Mucosa of rectum (tissue), 2 donors: Measurements from ENCODE around the gene KCNJ4.
"Not testable (repeated sequence)": the region's sequence is repeated elsewhere in the genome, so short reads cannot be mapped to it uniquely, and the experiment has no call there.

ENCODE experiments used
- H3K27ac ChIP-seq, 2 donors: one replicate each; pipeline ENCODE4 v1.7.0; 2013; ENCODE audit warnings: inconsistent platforms in 2 of 2, low read depth in 2 of 2, low read length in 2 of 2
- H3K27me3 ChIP-seq, 2 donors: one replicate each; pipeline ENCODE4 v1.7.0; 2013; ENCODE audit warnings: low read length in 2 of 2; ENCODE audit not compliant: control insufficient read depth in 2 of 2, insufficient read depth in 2 of 2
- H3K36me3 ChIP-seq, 2 donors: one replicate each; pipeline ENCODE4 v1.7.0; 2013; ENCODE audit warnings: low read length in 2 of 2; ENCODE audit not compliant: control insufficient read depth in 2 of 2, insufficient read depth in 2 of 2
- H3K4me1 ChIP-seq, 2 donors: one replicate each; pipeline ENCODE4 v1.7.0; 2013; ENCODE audit warnings: low read length in 2 of 2, mild to moderate bottlenecking in 1 of 2; ENCODE audit not compliant: control insufficient read depth in 2 of 2, insufficient read depth in 2 of 2
- H3K4me3 ChIP-seq, 2 donors: one replicate each; pipeline ENCODE4 v1.7.0; 2013; ENCODE audit warnings: low read length in 2 of 2
- H3K9ac ChIP-seq, 2 donors: one replicate each; pipeline ENCODE4 v1.7.0; 2013; ENCODE audit warnings: low read length in 2 of 2, low read depth in 1 of 2, mild to moderate bottlenecking in 1 of 2
- H3K9me3 ChIP-seq, 2 donors: one replicate each; pipeline ENCODE4 v1.7.0; 2013; ENCODE audit warnings: low read length in 2 of 2; ENCODE audit not compliant: control insufficient read depth in 2 of 2
- donor health status: healthy.
- donor health status: Normal muscosa, but diverticular disease.

KCNJ4 gene

DNA sequence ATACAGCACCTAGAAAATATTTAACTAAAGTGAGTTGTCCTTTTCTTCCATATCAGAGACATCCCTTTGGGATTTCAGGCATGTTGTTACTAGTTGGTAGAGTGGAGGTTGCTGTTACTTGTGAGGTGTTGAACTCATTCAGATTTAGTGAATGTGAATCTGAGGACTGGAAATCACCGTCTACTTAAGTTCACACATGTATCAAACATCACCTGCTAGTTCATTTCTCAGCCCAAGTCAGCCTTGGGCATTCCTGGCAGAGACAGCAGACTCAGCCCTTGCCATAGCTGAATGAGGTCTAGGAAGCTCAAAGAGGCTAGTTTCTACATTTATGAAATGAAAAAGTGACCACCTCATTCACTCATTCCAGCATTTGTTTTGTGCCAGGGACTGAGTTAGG lies 22.6 kb upstream of the KCNJ4 start:
- H3K4me1 ChIP-seq: no peaks in the 10 kb centered on the region
- no peaks in the 10 kb centered on the region for H3K9me3 ChIP-seq
- no peak overlapping the region for H3K4me3 ChIP-seq
- H3K27me3 ChIP-seq: no peaks in the 10 kb centered on the region
- H3K27ac ChIP-seq: no peak overlapping the region
- H3K36me3 ChIP-seq: peaks cover 19 to 26% of the 10 kb centered on the region in 2 donors
- no peak overlapping the region for H3K9ac ChIP-seq

DNA sequence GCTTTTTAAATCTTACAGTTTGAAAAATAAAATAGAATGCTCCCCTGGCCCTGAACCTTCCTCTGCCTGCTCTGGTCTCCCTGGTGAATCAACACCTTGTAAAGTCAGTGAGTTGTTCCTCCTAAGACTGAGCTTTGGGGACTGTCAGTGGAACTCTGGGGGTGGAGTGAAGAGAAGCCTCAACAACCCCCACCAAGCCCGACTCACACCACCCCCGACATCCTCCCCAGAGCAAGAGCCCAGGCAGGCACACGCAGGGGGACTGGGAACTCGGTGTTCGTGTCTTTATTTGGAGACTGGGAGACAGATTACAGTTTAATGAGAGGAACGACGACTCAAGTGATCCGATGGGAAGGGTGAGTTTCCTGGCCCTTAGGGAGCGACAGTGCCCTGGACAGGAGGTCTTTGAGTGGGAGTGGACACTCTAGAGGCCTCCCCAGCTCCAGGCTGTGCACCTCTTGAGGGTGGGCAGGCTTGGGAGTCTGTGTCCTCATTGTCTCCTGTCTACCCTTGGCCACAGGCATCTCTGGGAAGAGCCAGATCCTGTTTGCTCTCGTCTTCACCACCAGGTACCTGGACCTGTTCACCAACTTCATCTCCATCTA lies 19.1 kb upstream of the KCNJ4 start:
- H3K9ac ChIP-seq: no peak overlapping the region
- no peak overlapping the region for H3K27ac ChIP-seq
- peaks cover 0 to 3% of the 10 kb centered on the region in 2 donors for H3K36me3 ChIP-seq
- H3K9me3 ChIP-seq: no peaks in the 10 kb centered on the region
- no peak overlapping the region for H3K4me3 ChIP-seq
- no peaks in the 10 kb centered on the region for H3K4me1 ChIP-seq
- no peaks in the 10 kb centered on the region for H3K27me3 ChIP-seq

DNA sequence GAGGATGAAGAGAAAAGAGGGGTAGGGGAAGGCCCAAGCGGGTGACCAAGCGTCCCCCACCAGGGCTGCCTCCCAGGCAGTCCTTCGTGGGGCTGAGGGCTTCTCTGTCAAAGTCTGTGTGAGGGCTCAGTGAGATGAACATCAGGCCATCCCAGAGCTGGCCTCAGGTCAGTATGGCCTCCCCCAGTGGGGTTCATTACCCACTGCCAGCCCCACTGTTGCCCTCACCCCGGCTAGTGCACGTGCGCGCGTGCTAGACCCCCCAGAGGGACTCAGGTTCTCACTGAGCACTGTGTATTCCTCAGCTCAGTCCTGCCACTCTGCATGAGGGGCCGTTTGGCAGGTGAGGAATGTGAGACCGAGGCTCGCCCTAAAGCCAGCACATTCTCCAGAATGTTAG lies 16.2 kb upstream of the KCNJ4 start:
- Histone ChIP-seq H3K36me3 (no peaks in the 10 kb centered on the region), H3K27me3 (peaks cover 0 to 2% of the 10 kb centered on the region in 2 donors), H3K9me3 (no peaks in the 10 kb centered on the region), H3K4me3 (no peak overlapping the region), H3K4me1 (peaks cover 8 to 13% of the 10 kb centered on the region in 2 donors), H3K27ac (no peak overlapping the region), H3K9ac (no peak overlapping the region)

DNA sequence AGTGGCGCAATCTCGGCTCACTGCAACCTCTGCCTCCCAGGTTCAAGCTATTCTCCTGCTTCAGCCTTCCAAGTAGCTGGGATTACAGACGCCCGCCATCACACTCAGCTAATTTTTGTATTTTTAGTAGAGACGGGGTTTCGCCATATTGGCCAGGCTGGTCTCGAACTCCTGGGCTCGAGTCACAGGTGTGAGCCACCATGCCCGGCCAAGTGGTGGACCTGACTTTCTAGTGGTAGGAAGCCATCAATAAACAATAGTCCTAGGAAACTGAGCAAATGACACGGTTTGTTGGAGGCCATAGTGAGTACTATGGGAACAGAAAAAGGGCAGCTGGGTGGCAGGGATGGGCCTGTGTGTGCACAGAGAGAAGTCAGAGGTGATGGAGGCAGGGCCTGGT lies 15.2 kb upstream of the KCNJ4 start:
- peaks cover 8 to 13% of the 10 kb centered on the region in 2 donors for H3K4me1 ChIP-seq
- H3K9ac ChIP-seq, H3K4me3 ChIP-seq, H3K9me3 ChIP-seq, H3K27me3 ChIP-seq, H3K27ac ChIP-seq, H3K36me3 ChIP-seq: not testable (repeated sequence)

DNA sequence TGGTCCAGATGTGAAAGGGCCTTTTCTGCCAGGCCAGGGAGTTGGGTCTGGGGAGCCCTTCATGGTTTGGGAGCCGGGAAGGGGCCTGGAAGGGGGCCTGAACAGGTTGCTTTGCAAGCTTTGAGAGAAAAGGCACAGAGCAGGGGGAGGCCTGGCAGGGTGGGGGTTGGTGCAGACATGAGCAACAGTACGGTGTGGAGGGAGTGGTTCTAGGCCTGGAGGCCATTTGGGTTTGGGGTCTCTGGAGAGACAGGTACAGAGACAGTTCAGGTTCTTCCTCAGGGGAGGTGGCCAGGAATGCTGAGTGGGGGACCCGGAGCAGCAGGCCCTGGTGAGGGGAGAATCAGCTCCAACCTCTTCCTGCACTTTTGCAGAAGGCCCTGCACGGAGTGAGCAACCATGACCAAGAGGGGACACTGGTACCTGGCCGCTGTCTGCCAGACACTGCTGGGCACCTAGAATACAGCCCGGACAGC lies 14.3 kb upstream of the KCNJ4 start:
- H3K4me1 ChIP-seq: peaks cover 8 to 13% of the 10 kb centered on the region in 2 donors
- H3K27ac ChIP-seq: no peak overlapping the region
- peaks cover 3 to 9% of the 10 kb centered on the region in 2 donors for H3K27me3 ChIP-seq
- no peak overlapping the region for H3K9ac ChIP-seq
- no peak overlapping the region for H3K4me3 ChIP-seq
- no peaks in the 10 kb centered on the region for H3K36me3 ChIP-seq
- no peaks in the 10 kb centered on the region for H3K9me3 ChIP-seq

DNA sequence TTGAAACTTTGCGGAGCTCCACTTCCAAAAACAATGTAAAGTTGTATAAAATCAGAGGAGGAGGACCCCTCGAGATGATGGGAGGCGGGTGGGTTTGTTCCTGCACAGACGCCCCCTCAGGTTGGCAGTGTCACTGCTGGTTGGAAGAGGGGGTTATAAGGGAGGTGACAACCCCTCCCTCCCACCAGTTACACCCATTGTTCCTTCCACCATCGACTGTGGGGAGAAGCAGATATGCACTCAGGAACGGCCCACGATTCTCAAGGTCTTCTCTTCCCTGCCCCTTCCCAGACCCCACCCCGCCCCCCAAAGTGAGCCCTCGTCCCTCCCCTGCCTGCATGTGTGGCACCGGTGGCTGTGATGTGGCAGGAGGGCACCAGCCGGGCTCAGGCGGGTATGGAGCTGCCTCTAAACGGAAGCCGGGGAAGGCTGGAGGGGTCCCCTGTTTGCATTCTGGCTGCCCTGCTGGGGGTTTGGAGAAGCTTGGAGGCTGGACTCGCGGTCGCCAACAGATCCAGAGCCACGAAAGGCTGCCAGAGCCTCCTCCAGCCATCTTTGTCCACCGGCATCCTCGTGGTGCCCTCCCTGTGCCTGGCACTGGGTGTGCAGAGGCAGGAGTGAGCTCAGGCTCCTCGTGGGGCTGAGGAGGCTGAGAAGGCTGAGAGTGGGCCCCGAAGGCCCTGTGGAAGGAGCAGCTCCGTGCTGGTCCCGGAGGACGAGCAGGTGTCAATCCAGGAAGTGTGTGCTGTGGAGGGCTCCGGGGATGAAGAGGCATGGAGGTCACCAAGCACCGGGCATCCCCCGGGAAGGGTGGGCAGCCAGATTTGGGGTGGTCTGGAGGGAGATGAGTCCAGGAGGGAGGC lies 13.7 kb upstream of the KCNJ4 start:
- no peak overlapping the region for H3K27ac ChIP-seq
- H3K36me3 ChIP-seq: no peaks in the 10 kb centered on the region
- H3K4me1 ChIP-seq: peaks cover 8 to 13% of the 10 kb centered on the region in 2 donors
- H3K27me3 ChIP-seq: peaks cover 3 to 13% of the 10 kb centered on the region in 2 donors
- no peaks in the 10 kb centered on the region for H3K9me3 ChIP-seq
- H3K9ac ChIP-seq: peak overlapping the region; percentile 72 to 97
- peak overlapping the region; percentile 71 to 86 for H3K4me3 ChIP-seq

DNA sequence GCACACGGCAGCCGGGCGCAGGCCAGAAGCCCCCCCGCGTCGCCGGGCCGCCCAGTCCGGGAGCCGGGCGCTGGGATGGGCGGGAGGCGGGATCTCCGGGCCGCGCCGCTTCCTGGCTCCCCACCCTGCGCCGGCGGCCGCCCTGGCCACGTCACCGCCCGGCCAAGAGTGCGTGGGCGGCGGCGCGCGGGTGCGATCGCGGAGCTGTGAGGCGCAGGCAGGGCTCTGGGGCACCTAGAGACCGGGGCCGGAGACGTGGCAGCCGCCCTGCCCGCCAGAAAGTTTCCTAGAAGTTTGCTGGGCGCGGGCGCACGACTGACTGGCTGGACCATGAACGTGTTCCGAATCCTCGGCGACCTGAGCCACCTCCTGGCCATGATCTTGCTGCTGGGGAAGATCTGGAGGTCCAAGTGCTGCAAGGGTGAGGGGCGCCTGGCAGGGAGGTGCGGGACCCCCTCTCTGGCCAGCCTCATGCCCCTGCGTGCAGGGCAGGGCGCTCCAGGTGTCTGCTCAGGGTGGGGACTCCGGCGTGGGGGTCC lies 13.0 kb upstream of the KCNJ4 start, which contains the start of gene KDELR3:
TSS of gene KDELR3 (plus strand) at position 193 of the 539 bp plus-strand sequence. CDS start at position 331, 138 bp downstream.
- peak within 1 kb of the TSS; percentile 71 to 86 for H3K4me3 ChIP-seq
- H3K36me3 ChIP-seq: no peaks in the 10 kb centered on the region
- H3K4me1 ChIP-seq: peaks cover 8 to 13% of the 10 kb centered on the region in 2 donors
- peak within 1 kb of the TSS in 1 of 2 donors; percentile 46 for H3K27ac ChIP-seq
- no peaks in the 10 kb centered on the region for H3K9me3 ChIP-seq
- H3K9ac ChIP-seq: peak within 1 kb of the TSS; percentile 72 to 97
- H3K27me3 ChIP-seq: peaks cover 8 to 19% of the 10 kb centered on the region in 2 donors

DNA sequence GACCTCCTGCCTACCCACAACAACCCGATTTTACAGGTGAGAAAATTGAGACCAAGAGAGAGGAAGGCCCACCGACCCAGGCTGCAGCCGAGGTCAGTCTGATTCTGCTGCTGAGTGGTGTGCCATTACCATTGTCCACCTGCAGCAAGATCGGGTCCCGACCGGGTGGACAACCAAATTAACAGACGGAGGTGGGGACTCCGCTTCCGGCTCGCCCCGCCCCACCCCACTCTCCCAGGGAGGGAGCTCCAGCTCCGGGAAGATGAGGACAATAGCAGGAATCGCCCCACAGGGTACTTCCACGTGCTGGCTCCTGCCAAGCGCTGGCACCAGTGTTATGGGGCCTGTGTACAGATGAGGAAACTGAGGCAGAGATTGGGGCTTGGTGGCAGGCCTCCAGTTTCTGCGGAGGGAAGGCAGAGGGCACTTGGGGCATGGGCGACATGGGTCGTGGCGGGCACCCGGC lies 12.5 kb upstream of the KCNJ4 start:
- Histone ChIP-seq H3K9me3 (no peaks in the 10 kb centered on the region), H3K27ac (peak overlapping the region in 1 of 2 donors; percentile 46), H3K36me3 (no peaks in the 10 kb centered on the region), H3K4me1 (peaks cover 8 to 13% of the 10 kb centered on the region in 2 donors), H3K4me3 (peak overlapping the region; percentile 71 to 86), H3K27me3 (peaks cover 10 to 21% of the 10 kb centered on the region in 2 donors), H3K9ac (peak overlapping the region; percentile 47 to 97)

DNA sequence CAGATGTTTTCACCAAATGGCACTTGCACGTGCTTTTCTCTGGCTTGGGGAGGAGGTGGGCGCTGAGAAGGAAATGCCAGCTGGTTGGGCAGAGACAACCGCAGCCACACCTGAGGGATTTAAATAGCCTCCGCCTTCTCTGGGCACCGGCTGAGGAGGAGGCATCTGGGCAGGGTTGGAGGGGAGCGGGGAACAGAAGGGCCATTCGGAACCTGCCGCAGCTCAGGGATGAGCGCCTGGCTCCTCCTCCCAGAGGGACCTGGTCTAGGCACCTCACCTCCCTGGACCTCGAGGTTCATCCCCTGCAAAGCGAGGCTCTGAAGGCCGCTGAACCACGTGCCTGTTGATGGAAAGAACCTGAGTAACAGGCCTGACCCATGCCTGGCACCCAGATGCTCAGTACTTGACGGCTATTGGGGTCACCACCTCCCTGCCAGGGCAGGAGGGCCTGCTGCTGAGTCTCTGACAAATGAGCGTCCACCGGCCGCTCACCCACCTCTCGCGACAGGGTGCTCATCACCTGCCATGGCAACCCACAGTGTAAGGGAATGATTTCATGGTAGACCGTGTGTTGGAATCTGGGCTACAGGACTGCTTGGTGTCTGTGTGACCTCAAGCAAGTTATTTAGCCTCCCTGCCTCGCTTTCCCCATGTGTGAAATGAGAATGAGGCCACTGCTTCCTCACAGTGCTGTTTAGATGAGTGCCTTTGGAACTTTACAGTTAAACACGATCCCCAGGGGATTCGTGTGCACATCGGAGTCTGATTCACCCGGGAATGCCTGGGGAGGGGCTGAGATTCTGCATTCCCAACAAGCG lies 10.9 kb upstream of the KCNJ4 start:
- H3K9ac ChIP-seq: no peak overlapping the region
- peaks cover 15 to 30% of the 10 kb centered on the region in 2 donors for H3K27me3 ChIP-seq
- H3K9me3 ChIP-seq: no peaks in the 10 kb centered on the region

More for the DNA sequence above, 10.9 kb upstream of the KCNJ4 start:
- H3K27ac ChIP-seq: no peak overlapping the region
- no peaks in the 10 kb centered on the region for H3K36me3 ChIP-seq
- peaks cover 11 to 13% of the 10 kb centered on the region in 2 donors for H3K4me1 ChIP-seq
- H3K4me3 ChIP-seq: no peak overlapping the region
